Stimulated activated naive CD4-positive, alpha-beta T cell treated with Interleukin-2 at 50 U/mL for 16 hours (primary cell): ENCODE measurements around the gene EVA1A.

ENCODE experiments used
- DNase-seq: peaks from one replicate; lab custom pipeline; 2025; lab: John Stamatoyannopoulos, UW

The EVA1A gene

GRCh38 chr2:75562513-75562864 is 1.8 kb upstream of the EVA1A start:
- DNase-seq: no peak

GRCh38 chr2:75561566-75562512 is 1.1 kb upstream of the EVA1A start:
- no peak for DNase-seq

GRCh38 chr2:75560022-75560767 is 544 bp downstream of the EVA1A start:
- no peak for DNase-seq

- DNase-seq: no peak
Measured at GRCh38 chr2:75559680-75560021, 1.1 kb downstream of the EVA1A start.

GRCh38 chr2:75558786-75559679 is 1.7 kb downstream of the EVA1A start:
- DNase-seq: no peak

- DNase-seq: no peak
Measured at GRCh38 chr2:75558136-75558535, 2.6 kb downstream of the EVA1A start.

GRCh38 chr2:75557474-75558133 is 3.1 kb downstream of the EVA1A start:
- DNase-seq: no peak

GRCh38 chr2:75556679-75557366 is 3.9 kb downstream of the EVA1A start:
- DNase-seq: no peak

GRCh38 chr2:75555701-75556100 is 5.0 kb downstream of the EVA1A start:
- DNase-seq: no peak

GRCh38 chr2:75553935-75554531 is 6.7 kb downstream of the EVA1A start:
- no peak for DNase-seq

GRCh38 chr2:75552222-75552621 is 8.5 kb downstream of the EVA1A start:
- no peak for DNase-seq

- DNase-seq: no peak
Measured at GRCh38 chr2:75551434-75551833, 9.3 kb downstream of the EVA1A start.

- no peak for DNase-seq
Measured at GRCh38 chr2:75549401-75550253, 11.1 kb downstream of the EVA1A start.

- DNase-seq: no peak
Measured at GRCh38 chr2:75548036-75548573, 12.6 kb downstream of the EVA1A start.

- no peak for DNase-seq
Measured at GRCh38 chr2:75547345-75548035, 13.2 kb downstream of the EVA1A start.

- DNase-seq: no peak
Measured at GRCh38 chr2:75545922-75546321, 14.8 kb downstream of the EVA1A start.

- DNase-seq: no peak
Measured at GRCh38 chr2:75545387-75545786, 15.4 kb downstream of the EVA1A start.

GRCh38 chr2:75543446-75543845 is 17.3 kb downstream of the EVA1A start:
- DNase-seq: no peak

GRCh38 chr2:75541430-75541829 is 19.3 kb downstream of the EVA1A start:
- no peak for DNase-seq
